Epithelial cell of esophagus (primary cell): ENCODE measurements around the gene SHB.

Experiments used
- DNase-seq: peaks from one replicate; pipeline ENCODE4 v3.0.0; 2010; ENCODE audit warnings: low read depth
- H3K4me3 ChIP-seq: 2 replicates; pipeline ENCODE4 v1.5.1; 2011; ENCODE audit warnings: mild to moderate bottlenecking, low read length, control low read depth
- CTCF ChIP-seq: IDR thresholded peaks from 2 replicates; pipeline ENCODE4 v1.5.1; 2011; ENCODE audit warnings: low read depth, mild to moderate bottlenecking, low read length, control low read depth, inconsistent platforms; ENCODE audit not compliant: insufficient read depth; ENCODE audit errors: missing control alignments

The SHB gene

GRCh38 chr9:38071470-38072134, 2.6 kb upstream of the SHB start:
- DNase-seq, result no peak
- TF ChIP-seq CTCF, result no peak
- no peak overlapping the region for H3K4me3 ChIP-seq

GRCh38 chr9:38067859-38068681, 957 bp downstream of the SHB start:
- TF ChIP-seq CTCF, result no peak
- DNase-seq, result no peak

GRCh38 chr9:38066914-38067858, 1.8 kb downstream of the SHB start:
- no peak for TF ChIP-seq CTCF
- DNase-seq, result peak; percentile 61
- peak overlapping the region; percentile 67 for H3K4me3 ChIP-seq

More at GRCh38 chr9:38067859-38068681, 957 bp downstream of the SHB start:
- H3K4me3 ChIP-seq, result peak overlapping the region; percentile 67

GRCh38 chr9:38066197-38066913, 2.7 kb downstream of the SHB start:
- DNase-seq, result peak; percentile 59
- peak; percentile 54 for TF ChIP-seq CTCF
- H3K4me3 ChIP-seq, result peak overlapping the region; percentile 67

GRCh38 chr9:38065369-38066075, 3.5 kb downstream of the SHB start:
- peak overlapping the region; percentile 7 for H3K4me3 ChIP-seq
- TF ChIP-seq CTCF, result no peak
- no peak for DNase-seq
